Inflammatory macrophage treated with lipopolysaccharide for 4 hours (primary cell): ENCODE data around the gene FAT1.

Experiments used
- DNase-seq: peaks from one replicate; pipeline ENCODE4 v3.0.0-alpha.2; 2020

Gene FAT1

DNA sequence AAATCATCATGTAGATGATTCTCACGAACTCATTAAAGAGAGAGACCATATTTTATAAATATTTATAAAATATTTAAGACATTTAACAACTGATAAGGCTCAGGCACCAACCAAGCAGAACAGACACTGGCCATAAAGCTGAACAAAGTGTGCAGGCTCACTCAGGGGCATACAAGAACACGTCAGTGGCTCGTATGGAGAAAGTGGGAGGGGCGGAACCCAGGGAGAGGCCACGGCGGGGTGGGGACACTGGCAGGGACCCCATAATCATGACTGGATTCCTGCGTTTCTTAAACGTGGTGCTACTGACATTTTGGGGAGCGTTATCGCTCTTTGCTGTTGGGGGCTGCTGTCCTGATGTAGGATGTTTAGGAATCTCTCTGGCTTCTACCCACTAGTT lies 31.3 kb upstream of the FAT1 start:
- DNase-seq = no peak

DNA sequence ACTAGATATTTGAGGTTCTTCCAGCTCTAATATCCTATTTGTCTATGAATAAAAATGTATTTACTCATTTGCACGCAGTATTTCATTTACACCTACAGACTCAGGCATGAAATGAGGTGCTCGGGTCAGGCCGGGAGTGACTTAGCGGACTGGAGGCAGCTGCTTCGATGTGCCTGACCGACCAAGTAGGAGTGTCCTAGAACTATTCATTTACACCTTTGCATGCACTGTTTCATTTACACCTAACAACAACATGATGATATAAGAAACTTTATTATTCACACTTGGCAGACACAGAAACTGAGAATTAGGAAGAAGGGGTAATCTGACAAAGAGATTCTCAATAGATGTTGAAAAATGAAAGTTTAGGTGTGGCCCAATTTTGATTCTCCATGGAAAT lies 28.7 kb upstream of the FAT1 start:
- no peak for DNase-seq

DNA sequence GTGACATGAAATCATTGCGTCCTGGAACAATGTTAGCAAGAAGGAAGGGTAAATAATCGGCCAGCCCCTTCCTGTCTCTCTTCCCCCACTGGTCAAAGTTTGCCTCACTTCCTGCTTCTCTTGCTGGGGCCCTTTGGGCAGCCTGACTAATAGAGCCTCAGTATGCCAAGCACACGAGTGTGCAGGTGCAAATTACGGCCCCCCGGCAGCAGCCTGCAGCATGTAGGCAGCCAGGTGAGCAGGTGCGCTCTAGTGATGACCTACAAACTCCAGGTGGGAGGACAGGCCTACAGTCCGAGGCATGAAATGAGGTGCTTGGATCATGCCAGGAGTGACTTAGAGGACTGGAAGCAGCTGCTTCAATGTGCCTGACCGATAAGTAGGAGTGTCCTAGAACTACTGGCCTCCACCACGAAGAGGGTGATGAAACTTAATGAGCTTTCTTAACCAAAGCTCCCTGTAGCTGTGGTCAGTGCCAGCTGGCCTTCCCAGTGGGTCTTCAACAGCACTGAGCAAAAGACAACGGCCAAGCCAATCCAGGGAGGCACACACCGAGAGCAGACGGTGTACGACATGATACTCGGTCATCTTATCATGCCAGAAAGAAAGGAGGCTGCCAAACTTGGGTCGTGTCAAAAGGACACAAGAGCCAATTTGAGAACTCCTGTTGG lies 26.1 kb upstream of the FAT1 start:
- no peak for DNase-seq

DNA sequence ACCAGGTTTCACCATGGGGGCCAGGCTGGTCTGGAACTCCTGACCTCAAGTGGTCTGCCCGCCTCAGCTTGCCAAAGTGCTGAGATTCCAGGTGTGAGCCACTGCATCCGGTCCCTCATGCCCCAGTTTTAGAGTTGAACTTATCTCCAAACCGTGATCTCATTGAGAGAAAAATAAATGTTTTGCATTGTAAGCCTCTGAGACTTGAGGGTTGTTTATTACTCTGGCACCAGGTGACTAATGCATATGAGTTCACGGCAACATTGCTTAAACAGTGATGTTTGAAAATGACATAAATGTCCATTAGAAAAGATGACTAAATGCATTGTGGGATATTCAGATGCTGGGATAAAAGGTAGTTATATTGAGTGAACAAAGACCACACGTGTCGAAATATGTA lies 22.9 kb upstream of the FAT1 start:
- no peak for DNase-seq

DNA sequence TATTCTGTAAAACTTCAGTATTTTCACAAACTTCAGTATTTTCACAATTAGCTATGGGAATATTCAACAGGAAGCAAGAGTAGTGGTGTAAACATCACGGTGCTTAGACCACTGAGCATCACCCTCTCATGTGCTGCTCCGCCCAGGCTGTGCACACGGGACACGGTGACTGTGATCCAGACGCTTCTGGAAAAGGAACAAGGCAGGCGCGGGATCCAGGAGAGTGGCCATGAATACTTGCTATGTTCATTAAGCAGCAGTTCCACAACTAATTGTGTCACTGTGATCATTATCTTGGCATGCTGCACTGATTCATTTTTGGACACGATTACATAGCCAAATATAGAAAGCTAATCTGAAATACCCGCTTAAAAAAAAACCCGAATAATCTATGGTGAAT lies 19.6 kb upstream of the FAT1 start:
- no peak for DNase-seq

DNA sequence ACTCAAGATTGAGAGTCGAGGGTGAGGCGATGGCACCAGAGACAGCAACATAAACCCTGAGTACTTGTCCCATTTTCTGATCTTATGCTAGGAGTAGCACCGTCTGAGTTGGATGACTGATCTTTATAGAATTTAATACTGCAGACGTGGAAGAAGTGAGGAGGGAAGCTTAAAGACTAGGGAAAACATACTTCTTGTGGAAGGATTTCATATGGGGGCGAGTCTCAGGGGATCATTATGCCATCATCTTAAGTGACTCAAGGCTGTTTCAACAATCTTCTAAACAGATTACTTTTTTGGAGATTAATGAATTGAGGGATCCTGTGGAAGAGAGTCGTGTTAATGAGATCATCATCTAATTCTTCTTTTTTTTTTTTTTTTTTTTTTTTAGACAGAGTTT lies 17.2 kb upstream of the FAT1 start:
- DNase-seq = no peak

DNA sequence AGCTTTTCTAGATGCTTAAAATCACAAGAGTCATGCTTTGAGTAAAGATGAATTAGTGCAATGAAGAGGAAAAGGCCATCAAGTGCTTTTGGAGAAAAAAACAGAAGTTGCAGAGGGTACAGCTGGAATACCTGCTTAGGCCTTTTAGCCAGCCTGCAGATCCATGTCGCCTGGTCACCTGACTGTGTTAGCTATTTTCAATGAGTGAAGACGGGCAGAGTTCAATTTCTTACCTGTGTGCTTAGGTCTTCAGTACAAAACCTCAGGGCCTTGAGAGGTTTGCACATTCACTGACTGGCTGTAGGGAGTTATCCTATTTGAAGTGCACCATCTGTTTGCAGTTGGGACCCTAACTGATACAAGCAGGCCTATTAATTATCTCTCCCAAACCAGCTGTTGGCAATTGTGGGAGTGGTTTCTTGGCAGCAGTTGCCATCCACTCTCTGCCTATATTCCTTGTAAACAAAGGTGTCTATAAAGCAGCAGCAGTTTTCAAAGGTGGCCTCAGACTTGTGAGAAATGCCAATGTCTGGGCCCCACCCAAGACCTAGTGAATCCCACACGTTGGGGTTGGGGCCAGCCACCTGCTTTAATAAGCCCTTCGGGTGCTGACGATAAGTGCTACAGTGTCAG lies 16.3 kb upstream of the FAT1 start:
- no peak for DNase-seq

DNA sequence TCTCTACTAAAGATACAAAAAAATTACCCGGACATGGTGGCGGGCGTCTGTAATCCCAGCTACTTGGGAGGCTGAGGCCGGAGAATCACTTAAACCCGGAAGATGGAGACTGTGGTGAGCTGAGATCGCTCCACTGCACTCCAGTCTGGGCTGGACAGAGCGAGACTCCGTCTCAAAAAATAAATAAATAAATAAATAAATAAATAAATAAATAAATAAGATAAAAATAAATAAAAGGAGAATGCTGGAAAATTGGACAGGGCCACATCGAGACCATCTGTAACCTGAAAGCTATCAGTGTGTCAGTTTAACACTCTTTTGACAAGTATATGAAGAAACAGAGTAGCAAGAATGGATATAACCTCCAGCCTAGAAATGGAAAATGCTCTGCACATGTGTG lies 15.7 kb upstream of the FAT1 start:
- no peak for DNase-seq

DNA sequence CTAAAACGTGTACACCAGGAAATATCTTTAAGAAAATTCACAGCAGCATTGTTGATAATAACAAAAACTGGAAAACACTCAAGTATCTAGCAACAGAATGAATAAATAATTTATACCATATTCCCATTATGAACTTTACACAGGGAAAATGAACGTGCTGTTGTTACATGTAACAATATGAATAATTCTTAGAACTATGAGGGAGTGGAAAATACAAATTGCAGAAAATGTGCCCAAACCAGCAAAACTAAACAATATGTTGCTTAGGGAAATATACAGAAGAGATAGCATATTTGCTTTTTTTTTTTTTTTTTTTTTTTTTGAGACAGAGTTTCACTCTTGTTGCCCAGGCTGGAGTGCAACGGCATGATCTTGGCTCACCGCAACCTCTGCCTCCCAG lies 14.8 kb upstream of the FAT1 start:
- no peak for DNase-seq

DNA sequence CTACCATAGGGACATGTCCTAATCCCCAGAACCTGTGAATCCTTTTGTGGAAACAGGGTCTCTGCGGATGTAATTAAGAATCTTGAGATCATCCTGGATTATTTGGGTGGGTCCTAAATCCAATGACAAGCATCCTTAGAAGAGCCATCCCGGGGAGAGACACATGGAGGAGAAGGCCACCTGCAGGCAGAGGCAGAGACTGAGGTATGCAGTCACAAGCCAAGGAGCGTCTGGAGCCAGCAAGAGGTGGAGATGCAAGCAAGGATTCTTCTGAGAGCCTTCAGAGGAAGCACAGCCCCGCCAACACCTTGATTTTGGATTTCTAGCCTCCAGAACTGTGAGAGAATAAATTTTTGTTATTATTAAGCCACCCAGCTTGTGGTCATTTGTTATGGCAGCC lies 13.8 kb upstream of the FAT1 start:
- DNase-seq = no peak

DNA sequence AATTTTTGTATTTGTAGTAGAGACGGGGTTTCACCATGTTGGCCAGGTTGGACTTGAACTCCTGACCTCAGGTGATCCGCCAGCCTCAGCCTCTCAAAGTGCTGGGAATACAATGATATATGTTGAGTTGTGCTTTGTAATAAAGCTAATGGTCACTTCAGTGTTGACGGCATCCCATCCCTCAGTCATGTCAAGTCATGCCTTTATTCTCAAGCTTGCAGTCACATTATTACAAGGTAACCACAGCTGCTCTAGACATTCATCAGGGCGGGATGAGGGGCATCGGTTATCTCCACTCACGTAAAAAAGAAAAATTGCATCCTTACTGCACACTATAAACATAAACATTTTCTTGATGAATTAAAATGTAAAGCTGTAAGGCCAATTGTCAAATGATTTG lies 12.8 kb upstream of the FAT1 start:
- DNase-seq = no peak

DNA sequence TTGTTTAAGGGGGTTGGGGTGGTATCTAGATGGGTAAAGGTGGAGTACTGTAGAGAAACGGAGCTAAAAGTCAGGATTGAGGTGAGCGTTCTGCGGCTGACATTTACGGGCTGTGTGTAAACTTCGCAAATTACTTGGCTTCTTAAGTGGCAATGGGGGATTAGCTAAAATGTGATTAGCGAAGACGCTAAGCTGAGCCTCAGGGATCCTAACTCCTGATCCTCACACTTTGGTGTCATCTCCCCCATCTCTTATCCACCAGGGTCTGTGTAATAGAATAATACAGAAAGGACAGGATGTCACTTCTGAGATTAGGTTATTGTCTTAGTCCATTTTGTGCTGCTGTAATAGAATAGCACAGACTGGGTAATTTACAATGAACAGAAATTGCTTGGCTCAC lies 10.6 kb upstream of the FAT1 start:
- no peak for DNase-seq

DNA sequence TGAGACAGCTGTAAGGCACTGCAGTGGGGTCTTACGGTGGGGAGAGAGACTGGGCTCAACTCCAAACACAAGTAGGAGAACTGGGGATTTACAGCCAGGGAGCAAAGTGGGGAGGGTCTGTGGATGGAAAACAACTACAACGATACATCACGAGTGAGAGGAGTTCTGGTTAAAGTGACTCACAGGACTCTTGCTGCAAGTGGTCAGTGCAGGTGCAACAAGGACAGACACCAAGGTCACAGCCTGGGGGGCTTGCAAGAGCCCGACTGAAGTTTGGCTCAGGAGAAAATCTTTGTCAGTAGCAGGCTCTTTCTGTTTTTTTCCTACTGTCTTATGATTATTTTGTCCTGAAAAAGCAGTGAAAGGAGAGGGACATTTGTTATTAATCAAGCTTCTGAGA lies 10.1 kb upstream of the FAT1 start:
- DNase-seq = no peak

DNA sequence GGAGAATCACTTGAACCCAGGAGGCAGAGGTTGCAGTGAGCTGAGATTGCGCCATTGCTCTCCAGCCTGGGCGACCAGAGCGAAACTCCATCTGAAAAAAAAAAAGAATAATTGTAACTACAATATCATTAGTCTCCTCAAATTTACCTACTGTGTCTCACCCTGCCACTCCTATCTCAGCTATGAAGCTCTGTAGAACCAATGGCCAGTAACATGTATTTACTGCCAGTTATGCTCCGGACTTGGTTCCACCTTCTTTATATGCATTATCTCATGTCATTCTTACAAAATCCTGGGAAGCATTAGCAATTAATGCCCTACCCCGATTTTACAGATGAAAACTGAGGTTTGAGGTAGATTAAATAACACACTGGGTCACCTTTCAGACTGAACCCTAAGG lies 7.0 kb upstream of the FAT1 start:
- DNase-seq = no peak

DNA sequence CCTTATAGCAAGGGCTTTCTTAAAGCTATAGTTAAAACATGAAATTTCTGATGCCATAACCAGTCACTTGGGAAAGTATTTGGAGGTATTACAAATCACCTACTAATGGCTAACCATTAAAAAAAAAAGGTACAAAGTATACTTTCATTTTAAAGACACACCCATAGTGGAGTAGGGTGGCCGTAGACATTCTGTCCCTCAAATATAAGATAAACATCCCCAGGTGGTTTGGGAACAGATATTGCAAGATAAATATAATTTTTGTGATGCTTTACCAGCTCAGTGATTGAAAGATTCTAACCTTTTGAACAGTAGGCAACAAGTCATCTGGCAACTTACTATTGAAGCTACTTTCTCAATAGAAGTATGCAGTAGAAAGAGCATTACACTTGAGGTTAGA lies 6.2 kb upstream of the FAT1 start:
- DNase-seq = no peak

DNA sequence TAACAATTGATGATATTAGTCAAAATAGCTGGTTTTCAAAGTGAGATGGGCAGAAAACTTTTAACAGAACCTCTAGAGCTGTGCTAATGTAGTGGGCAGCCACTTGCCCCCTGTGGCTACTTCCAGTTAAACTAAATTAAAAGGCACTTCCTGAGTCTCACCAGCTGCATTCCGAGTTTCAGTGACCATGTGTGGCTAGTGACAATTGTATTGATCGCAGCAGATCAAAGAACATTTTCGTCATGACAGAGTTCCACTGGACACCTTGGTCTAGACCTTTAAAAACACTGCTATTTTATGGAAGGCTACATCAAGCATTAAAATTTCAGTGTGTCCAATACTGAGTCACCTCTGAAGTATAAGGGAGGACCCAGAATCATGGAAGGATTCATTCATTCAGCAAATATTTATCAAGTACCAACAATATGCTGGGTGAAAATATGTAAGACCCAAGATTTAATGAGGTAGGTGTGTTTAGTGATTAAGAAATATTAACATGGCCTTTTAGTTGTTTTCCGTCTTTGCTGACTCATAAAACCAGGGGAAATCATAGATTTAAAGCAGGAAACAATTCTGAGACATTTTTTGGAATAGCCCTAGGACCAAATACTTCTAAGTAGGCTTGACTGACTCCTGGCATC lies 5.1 kb upstream of the FAT1 start:
- DNase-seq = no peak

DNA sequence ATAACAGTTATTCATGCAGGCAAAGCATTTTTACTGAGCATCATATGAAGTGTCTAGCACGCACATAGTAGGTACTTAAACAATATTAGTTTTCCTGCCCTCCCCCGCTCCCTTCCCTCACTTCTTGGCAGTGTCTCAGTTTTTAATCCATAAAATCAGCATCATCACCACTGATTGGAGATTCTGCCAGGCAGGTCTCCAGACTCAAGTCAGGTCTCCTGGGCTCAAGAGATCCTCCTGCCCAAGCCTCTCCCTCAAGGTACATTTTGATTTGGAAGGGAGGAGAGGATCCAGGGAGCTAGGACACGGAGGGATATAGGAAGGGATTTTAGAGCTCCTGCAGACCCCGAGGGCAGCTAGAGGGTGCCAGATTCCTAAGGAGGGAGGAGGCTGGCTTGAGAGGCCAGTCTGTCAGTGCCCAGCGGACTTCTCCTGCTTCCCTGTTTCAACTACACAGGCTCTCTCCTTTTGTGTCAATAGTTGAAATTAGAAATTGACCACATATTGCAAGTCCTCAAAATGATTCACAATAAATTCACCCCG lies 4.4 kb upstream of the FAT1 start:
- DNase-seq = no peak

DNA sequence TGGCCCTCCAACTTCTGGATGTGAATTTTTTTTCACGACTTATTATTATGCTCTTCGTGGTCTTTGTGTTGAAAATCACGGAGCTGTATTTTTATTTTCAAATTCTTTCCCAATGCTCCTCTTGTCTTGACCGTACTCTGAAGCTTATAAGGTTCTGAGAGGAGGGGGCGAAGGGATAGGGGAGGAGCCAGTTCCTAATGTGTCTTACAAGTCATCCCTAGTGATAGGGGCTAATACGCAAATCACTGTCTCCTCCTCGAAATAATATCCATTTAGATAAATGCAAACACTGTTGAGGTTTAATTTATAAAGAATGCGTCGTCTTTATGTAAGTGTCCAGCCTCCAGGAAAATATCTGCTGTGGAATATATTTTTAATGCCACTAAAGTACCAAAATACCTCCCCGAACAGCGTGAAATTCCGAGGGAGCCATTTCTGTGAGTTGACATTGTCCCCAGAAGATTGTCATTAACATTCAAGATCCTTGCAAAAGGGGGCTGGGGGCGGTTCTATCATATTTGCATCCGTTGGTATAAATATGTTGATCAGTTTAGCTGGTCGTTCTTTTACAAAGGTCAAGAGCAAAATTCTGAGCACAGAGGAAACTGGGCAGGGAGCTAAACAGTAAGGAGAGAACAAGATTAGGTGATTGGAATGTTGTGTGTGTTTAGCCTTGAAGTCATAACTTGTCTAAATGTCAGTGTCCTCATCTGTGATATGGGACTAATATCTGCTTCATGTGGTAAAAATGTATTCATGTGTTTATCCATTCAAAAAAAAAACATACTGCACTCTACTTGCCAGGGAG lies 3.7 kb upstream of the FAT1 start:
- no peak for DNase-seq

DNA sequence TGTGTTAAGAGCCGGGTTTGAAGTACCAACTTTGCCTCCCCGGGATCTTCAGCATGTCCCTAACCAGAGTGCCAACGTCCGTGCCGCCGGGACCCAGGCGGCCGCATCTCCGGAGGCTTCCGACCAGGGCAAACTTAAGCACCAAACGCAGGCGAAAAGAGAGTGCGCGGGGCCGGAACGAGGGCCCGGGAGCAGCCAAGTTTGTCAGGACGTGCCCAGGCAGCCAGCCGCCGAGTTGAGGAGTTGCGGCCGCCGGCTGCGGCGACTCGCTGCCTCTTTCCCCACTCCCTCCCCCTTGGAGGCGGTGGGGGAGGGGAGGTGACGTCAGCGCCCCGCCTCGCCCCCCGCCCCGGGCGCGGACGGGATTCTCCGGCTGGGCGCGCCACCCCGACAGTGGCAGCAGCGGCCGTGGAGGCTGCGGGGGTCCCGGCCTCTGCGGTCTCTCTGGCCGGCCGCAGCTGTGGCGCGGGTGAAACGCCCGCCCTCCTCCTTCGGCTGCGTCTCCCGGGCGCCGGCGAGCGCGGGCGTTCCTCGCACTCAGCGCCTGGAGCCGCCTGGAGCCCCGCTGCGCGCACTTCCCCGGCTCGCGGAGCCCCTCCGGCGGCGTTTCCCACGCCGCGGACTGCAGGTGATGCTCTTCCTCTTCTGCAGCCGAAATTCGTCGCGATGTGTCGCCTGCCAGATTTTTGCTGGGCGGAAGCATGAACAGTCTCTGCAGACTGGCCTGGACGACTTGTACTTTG lies 2.9 kb upstream of the FAT1 start:
- DNase-seq = no peak

DNA sequence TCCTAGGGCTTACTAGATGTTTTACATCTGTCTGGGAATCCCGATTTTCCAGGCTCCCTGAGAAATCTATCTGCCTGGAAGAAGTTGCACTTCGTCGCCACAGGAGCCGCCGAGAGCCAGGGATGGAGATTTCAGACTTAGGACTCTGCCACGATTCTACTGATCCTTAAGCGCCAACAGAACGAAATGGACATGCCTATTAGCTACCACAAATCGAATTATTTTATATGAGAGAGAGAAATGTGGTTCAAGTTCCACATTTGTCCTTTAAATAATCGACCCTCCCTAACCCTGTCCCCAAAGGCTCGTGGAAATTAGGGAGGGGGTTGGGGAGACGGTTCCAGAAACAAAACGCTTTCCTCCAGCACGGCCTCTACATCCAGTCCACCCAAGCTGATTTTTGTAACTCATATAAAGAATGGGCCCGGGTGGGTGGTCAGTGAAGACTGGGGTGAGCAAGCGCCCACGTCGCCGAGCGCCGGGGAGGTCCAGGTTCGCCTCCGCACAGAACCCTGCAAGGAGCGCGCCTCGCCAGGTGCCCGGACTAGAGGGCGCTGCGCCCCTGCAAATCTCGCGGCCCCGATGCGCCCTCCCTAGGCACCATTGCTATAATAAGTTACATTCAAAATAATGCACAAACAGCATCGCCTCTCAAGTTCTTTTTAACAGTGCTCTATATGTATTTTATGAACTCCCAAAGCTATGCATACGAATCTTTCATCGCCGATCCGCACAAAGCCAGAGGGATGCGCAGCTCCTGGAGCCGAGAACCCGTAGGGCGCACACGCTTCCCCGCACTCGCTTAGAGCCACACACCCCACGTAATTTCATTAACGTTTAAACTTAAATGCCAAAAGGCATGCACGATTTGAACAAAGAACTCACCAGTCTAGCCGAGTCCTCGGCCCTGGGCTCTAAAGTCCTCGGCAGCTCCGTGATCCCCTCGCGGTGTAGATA lies 2.1 kb upstream of the FAT1 start:
- no peak for DNase-seq

DNA sequence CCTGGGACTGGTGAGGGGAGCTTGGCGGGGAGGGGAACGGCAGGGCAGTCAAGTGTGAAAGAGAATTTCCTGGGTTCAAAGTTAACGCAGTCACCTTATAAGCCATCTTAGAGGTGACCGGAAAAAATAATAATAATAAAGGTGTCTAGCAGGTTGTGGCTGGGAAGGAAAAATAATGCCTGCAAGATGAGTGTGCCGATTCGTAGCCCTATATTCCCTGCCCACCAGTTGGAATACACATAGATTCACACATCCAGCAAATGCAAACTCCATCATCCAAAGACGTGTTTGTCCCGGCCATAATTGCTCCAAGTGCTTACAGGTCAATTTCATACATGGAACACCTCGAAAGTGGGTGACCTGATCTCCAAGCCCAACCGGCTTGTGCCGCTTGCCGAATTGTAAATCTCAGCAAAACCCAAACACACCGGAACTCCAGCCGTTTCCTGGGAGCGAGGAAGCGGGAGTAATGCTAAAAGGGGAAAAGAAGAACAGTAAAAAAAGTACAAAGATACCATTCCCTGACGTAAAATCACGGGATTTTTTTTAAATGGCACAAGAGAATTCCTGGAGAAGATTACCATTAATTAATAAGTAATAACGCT lies 1.3 kb upstream of the FAT1 start:
- DNase-seq = no peak
